ENCODE data around the gene RAB37.

RAB37 gene

DNA sequence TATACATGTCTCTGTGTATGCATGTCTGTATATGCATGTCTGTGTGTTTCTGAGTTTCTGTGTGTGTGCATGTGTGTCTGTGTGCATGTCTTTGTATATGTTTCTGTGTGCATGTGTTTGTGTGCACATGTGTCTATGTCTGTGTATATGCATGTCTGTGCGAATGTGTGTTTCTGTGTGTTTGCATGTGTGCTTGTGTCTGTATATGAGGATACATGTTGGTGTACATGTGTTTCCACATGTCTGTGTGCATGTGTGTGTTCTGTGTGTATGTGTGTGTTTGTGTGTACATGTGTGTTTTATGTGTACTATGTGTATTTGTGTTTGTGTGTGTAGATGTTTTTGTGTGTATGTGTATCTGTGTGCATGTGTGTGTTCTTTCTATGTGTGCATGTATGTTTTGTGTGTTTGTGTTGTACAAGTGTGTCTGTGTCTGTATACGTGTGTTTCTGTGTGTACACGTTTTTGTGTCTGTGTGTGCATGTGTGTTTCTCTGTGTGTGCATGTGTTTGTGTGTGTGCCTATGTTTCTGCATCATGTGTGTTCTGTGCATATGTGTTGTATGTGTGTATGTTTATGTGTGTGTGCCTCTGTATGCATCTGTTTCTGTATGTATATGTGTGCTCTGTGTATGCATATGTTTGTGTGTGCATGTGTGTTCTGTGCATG lies 8.9 kb upstream of the RAB37 start:
- H3K4me3 ChIP-seq (ENCODE audit: low read length) = no peak overlapping the region
- H3K36me3 ChIP-seq (ENCODE audit: control insufficient read depth, insufficient read depth, low read length) = no peaks in the 10 kb centered on the region
- no peaks in the 10 kb centered on the region for H3K27me3 ChIP-seq (ENCODE audit: control insufficient read depth, insufficient read depth, low read length)
- no peak overlapping the region for H3K27ac ChIP-seq (ENCODE audit: low read length)
- WGBS (ENCODE audit: insufficient coverage, insufficient read length) = no CpG with 5 or more reads among the region's 3 CpGs
- H3K9me3 ChIP-seq (ENCODE audit: control insufficient read depth, insufficient read depth, low read length) = no peaks in the 10 kb centered on the region
- DNase-seq (ENCODE audit: low read depth, low spot score) = no peak
- no peaks in the 10 kb centered on the region for H3K4me1 ChIP-seq (ENCODE audit: control insufficient read depth, insufficient read depth, low read length)

DNA sequence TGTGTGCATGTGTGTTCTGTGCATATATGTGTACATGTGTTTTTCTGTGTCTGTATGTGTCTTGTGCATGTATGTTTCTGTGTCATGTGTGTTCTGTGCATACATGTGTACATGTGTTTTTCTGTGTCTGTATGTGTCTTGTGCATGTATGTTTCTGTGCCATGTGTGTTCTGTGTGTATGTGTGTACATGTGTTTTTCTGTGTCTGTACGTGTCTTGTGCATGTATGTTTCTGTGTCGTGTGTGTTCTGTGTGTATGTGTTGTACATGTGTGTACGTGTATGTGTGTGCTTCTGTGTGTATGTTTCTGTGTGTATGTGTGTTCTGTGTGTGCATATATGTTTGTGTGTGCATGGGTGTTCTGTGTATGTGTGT lies 8.4 kb upstream of the RAB37 start:
- no peaks in the 10 kb centered on the region for H3K4me1 ChIP-seq (ENCODE audit: control insufficient read depth, insufficient read depth, low read length)
- no peak overlapping the region for H3K4me3 ChIP-seq (ENCODE audit: low read length)
- H3K27ac ChIP-seq (ENCODE audit: low read length) = no peak overlapping the region
- no CpG with 5 or more reads among the region's 3 CpGs for WGBS (ENCODE audit: insufficient coverage, insufficient read length)
- DNase-seq (ENCODE audit: low read depth, low spot score) = no peak
- no peaks in the 10 kb centered on the region for H3K36me3 ChIP-seq (ENCODE audit: control insufficient read depth, insufficient read depth, low read length)
- no peaks in the 10 kb centered on the region for H3K27me3 ChIP-seq (ENCODE audit: control insufficient read depth, insufficient read depth, low read length)
- no peaks in the 10 kb centered on the region for H3K9me3 ChIP-seq (ENCODE audit: control insufficient read depth, insufficient read depth, low read length)

DNA sequence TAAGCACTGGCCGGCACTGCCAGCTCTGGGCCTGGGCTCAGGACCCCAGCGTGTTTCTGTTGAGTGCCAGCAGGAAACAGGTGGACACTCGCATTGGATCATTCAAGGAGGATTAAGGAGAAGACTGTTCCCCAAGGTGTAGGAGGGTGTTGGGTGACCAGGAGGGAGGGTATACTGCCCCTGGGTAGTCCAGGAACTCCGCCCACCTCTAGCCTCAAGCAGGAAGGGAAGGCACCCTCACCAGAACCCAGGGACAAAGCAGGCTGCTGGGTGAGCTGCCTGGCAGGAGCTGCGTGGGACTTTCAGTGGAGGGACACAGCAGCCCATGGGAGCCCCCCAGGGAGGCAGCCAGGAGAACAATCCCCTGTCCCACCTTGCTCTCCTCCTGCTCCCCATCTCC lies 7.7 kb upstream of the RAB37 start:
- Histone ChIP-seq H3K27ac (ENCODE audit: low read length) (no peak overlapping the region), H3K9me3 (ENCODE audit: control insufficient read depth, insufficient read depth, low read length) (no peaks in the 10 kb centered on the region), H3K36me3 (ENCODE audit: control insufficient read depth, insufficient read depth, low read length) (no peaks in the 10 kb centered on the region), H3K27me3 (ENCODE audit: control insufficient read depth, insufficient read depth, low read length) (no peaks in the 10 kb centered on the region), H3K4me3 (ENCODE audit: low read length) (no peak overlapping the region), H3K4me1 (ENCODE audit: control insufficient read depth, insufficient read depth, low read length) (no peaks in the 10 kb centered on the region)
- no CpG with 5 or more reads among the region's 5 CpGs for WGBS (ENCODE audit: insufficient coverage, insufficient read length)
- no peak for DNase-seq (ENCODE audit: low read depth, low spot score)

- no peaks in the 10 kb centered on the region for H3K4me1 ChIP-seq (ENCODE audit: control insufficient read depth, insufficient read depth, low read length)
These were observed 7.2 kb upstream of the RAB37 start for GRCh38 chr17:74729866-74730265.

GRCh38 chr17:74730491-74731346 lies 6.3 kb upstream of the RAB37 start:
- DNase-seq (ENCODE audit: low read depth, low spot score) = no peak
- Histone ChIP-seq H3K4me3 (ENCODE audit: low read length) (no peak overlapping the region), H3K27me3 (ENCODE audit: control insufficient read depth, insufficient read depth, low read length) (no peaks in the 10 kb centered on the region), H3K27ac (ENCODE audit: low read length) (no peak overlapping the region), H3K9me3 (ENCODE audit: control insufficient read depth, insufficient read depth, low read length) (no peaks in the 10 kb centered on the region), H3K36me3 (ENCODE audit: control insufficient read depth, insufficient read depth, low read length) (no peaks in the 10 kb centered on the region), H3K4me1 (ENCODE audit: control insufficient read depth, insufficient read depth, low read length) (no peaks in the 10 kb centered on the region)
- WGBS (ENCODE audit: insufficient coverage, insufficient read length) = no CpG with 5 or more reads among the region's 16 CpGs

More at GRCh38 chr17:74729866-74730265, 7.2 kb upstream of the RAB37 start:
- no peaks in the 10 kb centered on the region for H3K36me3 ChIP-seq (ENCODE audit: control insufficient read depth, insufficient read depth, low read length)
- H3K9me3 ChIP-seq (ENCODE audit: control insufficient read depth, insufficient read depth, low read length) = no peaks in the 10 kb centered on the region
- no peak overlapping the region for H3K4me3 ChIP-seq (ENCODE audit: low read length)
- no CpG with 5 or more reads among the region's 15 CpGs for WGBS (ENCODE audit: insufficient coverage, insufficient read length)
- H3K27ac ChIP-seq (ENCODE audit: low read length) = no peak overlapping the region
- no peaks in the 10 kb centered on the region for H3K27me3 ChIP-seq (ENCODE audit: control insufficient read depth, insufficient read depth, low read length)
- no peak for DNase-seq (ENCODE audit: low read depth, low spot score)

- no peak overlapping the region for H3K27ac ChIP-seq (ENCODE audit: low read length)
- no peak for DNase-seq (ENCODE audit: low read depth, low spot score)
- no peaks in the 10 kb centered on the region for H3K36me3 ChIP-seq (ENCODE audit: control insufficient read depth, insufficient read depth, low read length)
- H3K27me3 ChIP-seq (ENCODE audit: control insufficient read depth, insufficient read depth, low read length) = no peaks in the 10 kb centered on the region
- H3K9me3 ChIP-seq (ENCODE audit: control insufficient read depth, insufficient read depth, low read length) = no peaks in the 10 kb centered on the region
- WGBS (ENCODE audit: insufficient coverage, insufficient read length) = no CpG with 5 or more reads among the region's 4 CpGs
- no peaks in the 10 kb centered on the region for H3K4me1 ChIP-seq (ENCODE audit: control insufficient read depth, insufficient read depth, low read length)
- H3K4me3 ChIP-seq (ENCODE audit: low read length) = no peak overlapping the region
These were observed 5.8 kb upstream of the RAB37 start for GRCh38 chr17:74731347-74731605.

GRCh38 chr17:74732042-74732867 lies 4.8 kb upstream of the RAB37 start:
- no peak overlapping the region for H3K4me3 ChIP-seq (ENCODE audit: low read length)
- H3K27ac ChIP-seq (ENCODE audit: low read length) = no peak overlapping the region
- WGBS (ENCODE audit: insufficient coverage, insufficient read length) = 100% methylated on average over 4 of the region's 12 CpGs
- DNase-seq (ENCODE audit: low read depth, low spot score) = no peak
- H3K9me3 ChIP-seq (ENCODE audit: control insufficient read depth, insufficient read depth, low read length) = no peaks in the 10 kb centered on the region
- no peaks in the 10 kb centered on the region for H3K4me1 ChIP-seq (ENCODE audit: control insufficient read depth, insufficient read depth, low read length)
- no peaks in the 10 kb centered on the region for H3K27me3 ChIP-seq (ENCODE audit: control insufficient read depth, insufficient read depth, low read length)
- H3K36me3 ChIP-seq (ENCODE audit: control insufficient read depth, insufficient read depth, low read length) = no peaks in the 10 kb centered on the region

DNA sequence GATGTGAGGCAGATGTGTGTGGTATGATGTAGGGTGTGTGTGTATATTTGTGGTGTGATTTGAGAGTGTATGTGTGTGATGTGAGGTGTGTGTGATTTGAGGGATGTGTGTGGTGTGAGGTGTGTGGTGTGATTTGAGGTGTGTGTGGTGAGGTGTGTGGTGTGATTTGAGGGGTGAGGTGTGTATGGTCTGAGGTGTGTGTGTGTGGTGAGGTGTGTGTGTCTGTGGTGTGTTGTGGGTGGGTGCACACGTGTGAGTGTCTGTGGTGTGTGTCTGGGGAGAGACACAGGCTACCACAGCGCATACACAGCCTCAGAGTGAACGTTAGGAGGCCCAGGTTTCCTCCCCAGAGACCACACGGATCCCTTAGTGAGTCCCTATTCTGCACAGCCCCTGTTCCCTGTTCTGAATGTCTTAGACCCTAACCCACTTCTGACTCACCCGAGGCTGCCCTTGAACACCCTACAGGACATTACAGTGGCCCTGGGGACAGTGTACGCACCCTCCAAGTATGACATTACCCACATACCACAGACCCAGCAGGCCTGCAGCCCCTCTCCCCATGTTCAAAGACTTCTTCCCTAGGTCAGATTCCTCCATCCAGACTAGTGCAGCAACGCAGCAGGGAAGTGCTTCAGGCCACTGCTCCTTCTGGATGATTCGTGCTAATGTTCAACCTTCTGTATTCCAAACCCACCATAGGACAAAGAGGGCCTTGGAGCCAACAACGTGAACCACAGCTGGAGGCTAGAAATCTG lies 3.5 kb upstream of the RAB37 start:
- H3K4me3 ChIP-seq (ENCODE audit: low read length) = no peak overlapping the region
- H3K4me1 ChIP-seq (ENCODE audit: control insufficient read depth, insufficient read depth, low read length) = 0 out of 2 replicates have a peak, but pooled peaks cover 1% of the 10 kb centered on the region
- H3K9me3 ChIP-seq (ENCODE audit: control insufficient read depth, insufficient read depth, low read length) = no peaks in the 10 kb centered on the region
- H3K27ac ChIP-seq (ENCODE audit: low read length) = no peak overlapping the region
- H3K27me3 ChIP-seq (ENCODE audit: control insufficient read depth, insufficient read depth, low read length) = no peaks in the 10 kb centered on the region
- no peak for DNase-seq (ENCODE audit: low read depth, low spot score)
- WGBS (ENCODE audit: insufficient coverage, insufficient read length) = no CpG with 5 or more reads among the region's 9 CpGs
- no peaks in the 10 kb centered on the region for H3K36me3 ChIP-seq (ENCODE audit: control insufficient read depth, insufficient read depth, low read length)

- Histone ChIP-seq H3K27ac (ENCODE audit: low read length) (no peak overlapping the region), H3K36me3 (ENCODE audit: control insufficient read depth, insufficient read depth, low read length) (no peaks in the 10 kb centered on the region)
- WGBS (ENCODE audit: insufficient coverage, insufficient read length) = no CpG with 5 or more reads among the region's 3 CpGs
These were observed 2.8 kb upstream of the RAB37 start for GRCh38 chr17:74734256-74734655.

More at GRCh38 chr17:74734256-74734655, 2.8 kb upstream of the RAB37 start:
- 0 out of 2 replicates have a peak, but pooled peaks cover 1% of the 10 kb centered on the region for H3K4me1 ChIP-seq (ENCODE audit: control insufficient read depth, insufficient read depth, low read length)
- no peak overlapping the region for H3K4me3 ChIP-seq (ENCODE audit: low read length)
- DNase-seq (ENCODE audit: low read depth, low spot score) = no peak
- H3K27me3 ChIP-seq (ENCODE audit: control insufficient read depth, insufficient read depth, low read length) = no peaks in the 10 kb centered on the region
- no peaks in the 10 kb centered on the region for H3K9me3 ChIP-seq (ENCODE audit: control insufficient read depth, insufficient read depth, low read length)
